ENCODE data around the gene PRKCA. TPM values are rescaled to one million over a fixed set of nuclear protein-coding genes. Genes with fewer than 3 reads are reported as not detected.

Gene PRKCA
- total and polyA plus RNA-seq, 9 of the 15 experiments (the other 6 are each of a cell fraction or from before 2014, with no cell fraction given): 3.2 to 33.0 (median 17.8) TPM

DNA sequence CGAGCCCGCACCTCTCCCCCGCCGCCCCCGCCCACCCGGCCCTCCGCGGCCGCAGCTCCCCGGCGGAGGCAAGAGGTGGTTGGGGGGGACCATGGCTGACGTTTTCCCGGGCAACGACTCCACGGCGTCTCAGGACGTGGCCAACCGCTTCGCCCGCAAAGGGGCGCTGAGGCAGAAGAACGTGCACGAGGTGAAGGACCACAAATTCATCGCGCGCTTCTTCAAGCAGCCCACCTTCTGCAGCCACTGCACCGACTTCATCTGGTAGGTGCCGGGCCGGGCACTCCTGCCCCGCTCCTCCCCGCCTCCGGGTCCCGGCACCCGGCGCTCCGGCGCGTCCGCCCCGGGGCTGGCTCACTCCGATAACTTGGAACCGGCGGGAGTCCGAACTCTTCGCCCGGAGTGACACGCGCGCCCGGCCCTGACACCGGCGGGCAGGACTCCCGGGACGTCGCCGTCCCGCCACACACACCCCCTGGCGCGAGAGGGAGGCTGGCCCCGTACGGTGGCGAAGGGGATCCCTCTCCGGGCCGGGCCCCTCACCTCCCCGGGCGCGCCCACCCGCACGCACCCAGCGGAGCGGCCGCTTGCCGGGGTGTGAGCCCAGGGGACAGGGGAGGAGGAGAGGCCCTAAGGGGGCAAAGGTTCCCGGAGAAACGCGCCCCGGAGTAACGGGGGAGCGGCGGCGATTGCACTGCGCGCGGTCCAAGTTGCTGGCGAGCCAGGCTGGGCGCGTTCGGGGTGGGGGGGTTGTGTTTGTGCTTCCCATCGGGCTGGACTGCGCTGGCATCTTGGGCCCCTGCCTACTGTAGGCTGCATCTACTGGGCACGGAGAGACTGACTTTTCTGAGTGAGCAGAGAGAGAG is 581 bp downstream of the PRKCA start (continued):
- TF ChIP-seq, protein P1, sequence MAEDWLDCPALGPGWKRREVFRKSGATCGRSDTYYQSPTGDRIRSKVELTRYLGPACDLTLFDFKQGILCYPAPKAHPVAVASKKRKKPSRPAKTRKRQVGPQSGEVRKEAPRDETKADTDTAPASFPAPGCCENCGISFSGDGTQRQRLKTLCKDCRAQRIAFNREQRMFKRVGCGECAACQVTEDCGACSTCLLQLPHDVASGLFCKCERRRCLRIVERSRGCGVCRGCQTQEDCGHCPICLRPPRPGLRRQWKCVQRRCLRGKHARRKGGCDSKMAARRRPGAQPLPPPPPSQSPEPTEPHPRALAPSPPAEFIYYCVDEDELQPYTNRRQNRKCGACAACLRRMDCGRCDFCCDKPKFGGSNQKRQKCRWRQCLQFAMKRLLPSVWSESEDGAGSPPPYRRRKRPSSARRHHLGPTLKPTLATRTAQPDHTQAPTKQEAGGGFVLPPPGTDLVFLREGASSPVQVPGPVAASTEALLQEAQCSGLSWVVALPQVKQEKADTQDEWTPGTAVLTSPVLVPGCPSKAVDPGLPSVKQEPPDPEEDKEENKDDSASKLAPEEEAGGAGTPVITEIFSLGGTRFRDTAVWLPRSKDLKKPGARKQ (CRISPR knock-in tag; IDR thresholded peaks at IDR 0.05): no peak
- no peak for TF ChIP-seq PTTG1 (tag; IDR thresholded peaks at IDR 0.05; ENCODE audit: low read depth)
- TF ChIP-seq PHB2 (IDR thresholded peaks at IDR 0.05; ENCODE audit: low read depth): no peak
- TF ChIP-seq ZNF316 (IDR thresholded peaks at IDR 0.05): no peak
- no peak for TF ChIP-seq ZNF695 (CRISPR knock-in tag; IDR thresholded peaks at IDR 0.05)
- no peak for TF ChIP-seq PCBP2 (IDR thresholded peaks at IDR 0.05; ENCODE audit: low read depth, low read length, poor library complexity, severe bottlenecking)
- no peak for TF ChIP-seq ZNF121 (CRISPR knock-in tag; conservative IDR thresholded peaks at IDR 0.05)
- TF ChIP-seq, protein P2, sequence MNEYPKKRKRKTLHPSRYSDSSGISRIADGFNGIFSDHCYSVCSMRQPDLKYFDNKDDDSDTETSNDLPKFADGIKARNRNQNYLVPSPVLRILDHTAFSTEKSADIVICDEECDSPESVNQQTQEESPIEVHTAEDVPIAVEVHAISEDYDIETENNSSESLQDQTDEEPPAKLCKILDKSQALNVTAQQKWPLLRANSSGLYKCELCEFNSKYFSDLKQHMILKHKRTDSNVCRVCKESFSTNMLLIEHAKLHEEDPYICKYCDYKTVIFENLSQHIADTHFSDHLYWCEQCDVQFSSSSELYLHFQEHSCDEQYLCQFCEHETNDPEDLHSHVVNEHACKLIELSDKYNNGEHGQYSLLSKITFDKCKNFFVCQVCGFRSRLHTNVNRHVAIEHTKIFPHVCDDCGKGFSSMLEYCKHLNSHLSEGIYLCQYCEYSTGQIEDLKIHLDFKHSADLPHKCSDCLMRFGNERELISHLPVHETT (CRISPR knock-in tag; conservative IDR thresholded peaks at IDR 0.05 in 1 of 2, IDR thresholded peaks at IDR 0.05 in 1 of 2): no peak
- TF ChIP-seq, protein P3, sequence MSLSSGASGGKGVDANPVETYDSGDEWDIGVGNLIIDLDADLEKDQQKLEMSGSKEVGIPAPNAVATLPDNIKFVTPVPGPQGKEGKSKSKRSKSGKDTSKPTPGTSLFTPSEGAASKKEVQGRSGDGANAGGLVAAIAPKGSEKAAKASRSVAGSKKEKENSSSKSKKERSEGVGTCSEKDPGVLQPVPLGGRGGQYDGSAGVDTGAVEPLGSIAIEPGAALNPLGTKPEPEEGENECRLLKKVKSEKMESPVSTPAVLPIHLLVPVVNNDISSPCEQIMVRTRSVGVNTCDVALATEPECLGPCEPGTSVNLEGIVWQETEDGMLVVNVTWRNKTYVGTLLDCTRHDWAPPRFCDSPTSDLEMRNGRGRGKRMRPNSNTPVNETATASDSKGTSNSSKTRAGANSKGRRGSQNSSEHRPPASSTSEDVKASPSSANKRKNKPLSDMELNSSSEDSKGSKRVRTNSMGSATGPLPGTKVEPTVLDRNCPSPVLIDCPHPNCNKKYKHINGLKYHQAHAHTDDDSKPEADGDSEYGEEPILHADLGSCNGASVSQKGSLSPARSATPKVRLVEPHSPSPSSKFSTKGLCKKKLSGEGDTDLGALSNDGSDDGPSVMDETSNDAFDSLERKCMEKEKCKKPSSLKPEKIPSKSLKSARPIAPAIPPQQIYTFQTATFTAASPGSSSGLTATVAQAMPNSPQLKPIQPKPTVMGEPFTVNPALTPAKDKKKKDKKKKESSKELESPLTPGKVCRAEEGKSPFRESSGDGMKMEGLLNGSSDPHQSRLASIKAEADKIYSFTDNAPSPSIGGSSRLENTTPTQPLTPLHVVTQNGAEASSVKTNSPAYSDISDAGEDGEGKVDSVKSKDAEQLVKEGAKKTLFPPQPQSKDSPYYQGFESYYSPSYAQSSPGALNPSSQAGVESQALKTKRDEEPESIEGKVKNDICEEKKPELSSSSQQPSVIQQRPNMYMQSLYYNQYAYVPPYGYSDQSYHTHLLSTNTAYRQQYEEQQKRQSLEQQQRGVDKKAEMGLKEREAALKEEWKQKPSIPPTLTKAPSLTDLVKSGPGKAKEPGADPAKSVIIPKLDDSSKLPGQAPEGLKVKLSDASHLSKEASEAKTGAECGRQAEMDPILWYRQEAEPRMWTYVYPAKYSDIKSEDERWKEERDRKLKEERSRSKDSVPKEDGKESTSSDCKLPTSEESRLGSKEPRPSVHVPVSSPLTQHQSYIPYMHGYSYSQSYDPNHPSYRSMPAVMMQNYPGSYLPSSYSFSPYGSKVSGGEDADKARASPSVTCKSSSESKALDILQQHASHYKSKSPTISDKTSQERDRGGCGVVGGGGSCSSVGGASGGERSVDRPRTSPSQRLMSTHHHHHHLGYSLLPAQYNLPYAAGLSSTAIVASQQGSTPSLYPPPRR (CRISPR knock-in tag; IDR thresholded peaks at IDR 0.05; ENCODE audit: borderline replicate concordance): no peak
- TF ChIP-seq MCM5 (IDR thresholded peaks at IDR 0.05; ENCODE audit: low read depth): no peak
- TF ChIP-seq SNRNP70 (optimal IDR thresholded peaks at IDR 0.05; ENCODE audit: low read depth, low read length): no peak
- no peak for TF ChIP-seq HDAC6 (IDR thresholded peaks at IDR 0.05; ENCODE audit: low read depth, low read length)
- TF ChIP-seq ZNF282 (CRISPR knock-in tag; IDR thresholded peaks at IDR 0.05): no peak
- TF ChIP-seq, protein P4, sequence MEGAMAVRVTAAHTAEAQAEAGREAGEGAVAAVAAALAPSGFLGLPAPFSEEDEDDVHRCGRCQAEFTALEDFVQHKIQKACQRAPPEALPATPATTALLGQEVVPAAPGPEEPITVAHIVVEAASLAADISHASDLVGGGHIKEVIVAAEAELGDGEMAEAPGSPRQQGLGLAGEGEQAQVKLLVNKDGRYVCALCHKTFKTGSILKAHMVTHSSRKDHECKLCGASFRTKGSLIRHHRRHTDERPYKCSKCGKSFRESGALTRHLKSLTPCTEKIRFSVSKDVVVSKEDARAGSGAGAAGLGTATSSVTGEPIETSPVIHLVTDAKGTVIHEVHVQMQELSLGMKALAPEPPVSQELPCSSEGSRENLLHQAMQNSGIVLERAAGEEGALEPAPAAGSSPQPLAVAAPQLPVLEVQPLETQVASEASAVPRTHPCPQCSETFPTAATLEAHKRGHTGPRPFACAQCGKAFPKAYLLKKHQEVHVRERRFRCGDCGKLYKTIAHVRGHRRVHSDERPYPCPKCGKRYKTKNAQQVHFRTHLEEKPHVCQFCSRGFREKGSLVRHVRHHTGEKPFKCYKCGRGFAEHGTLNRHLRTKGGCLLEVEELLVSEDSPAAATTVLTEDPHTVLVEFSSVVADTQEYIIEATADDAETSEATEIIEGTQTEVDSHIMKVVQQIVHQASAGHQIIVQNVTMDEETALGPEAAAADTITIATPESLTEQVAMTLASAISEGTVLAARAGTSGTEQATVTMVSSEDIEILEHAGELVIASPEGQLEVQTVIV (CRISPR knock-in tag; IDR thresholded peaks at IDR 0.05; ENCODE audit: borderline replicate concordance): no peak
- TF ChIP-seq ZNF644 (tag; IDR thresholded peaks at IDR 0.05; ENCODE audit: low read depth): no peak

Measured in K562 (cell line).